H9 (cell line): ENCODE measurements around the gene SPTBN1. TPM values are rescaled to one million over a fixed set of nuclear protein-coding genes. Genes with fewer than 3 reads are reported as not detected.

Source experiments
- DNase-seq: peaks from one replicate; pipeline ENCODE4 v3.0.0-alpha.2; 2017
- H2AFZ ChIP-seq: one replicate; pipeline ENCODE4 v1.6.1; 2013; ENCODE audit warnings: mild to moderate bottlenecking, low read length, control low read depth, moderate library complexity
- H2AK5ac ChIP-seq: 2 replicates; pipeline ENCODE4 v1.6.1; 2013; ENCODE audit warnings: low read length, control low read depth, mixed read lengths; ENCODE audit not compliant: insufficient read length
- H2BK120ac ChIP-seq: one replicate; pipeline ENCODE4 v1.6.1; 2013; ENCODE audit warnings: low read depth, mild to moderate bottlenecking, low read length, control low read depth, inconsistent platforms; ENCODE audit not compliant: poor library complexity, severe bottlenecking
- H2BK12ac ChIP-seq: 2 replicates; pipeline ENCODE4 v1.6.1; 2013; ENCODE audit warnings: low read length, control low read depth, mixed read lengths, low read depth; ENCODE audit not compliant: insufficient read length
- H2BK15ac ChIP-seq: 2 replicates; pipeline ENCODE4 v1.6.1; 2013; ENCODE audit warnings: low read depth, low read length, control low read depth
- H2BK20ac ChIP-seq: one replicate; pipeline ENCODE4 v1.6.1; 2013; ENCODE audit warnings: low read depth, mild to moderate bottlenecking, low read length, control low read depth, inconsistent platforms; ENCODE audit not compliant: poor library complexity, severe bottlenecking
- H2BK5ac ChIP-seq: 2 replicates; pipeline ENCODE4 v1.6.1; 2013; ENCODE audit warnings: low read length, control low read depth, mixed read lengths; ENCODE audit not compliant: insufficient read length
- H3K14ac ChIP-seq: 2 replicates; pipeline ENCODE4 v1.6.1; 2013; ENCODE audit warnings: low read length, control low read depth; ENCODE audit not compliant: insufficient read depth
- H3K18ac ChIP-seq: 2 replicates; pipeline ENCODE4 v1.6.1; 2013; ENCODE audit warnings: low read depth, mild to moderate bottlenecking, mixed read lengths, low read length, control low read depth; ENCODE audit not compliant: insufficient read length
- H3K23ac ChIP-seq: 2 replicates; pipeline ENCODE4 v1.6.1; 2013; ENCODE audit warnings: low read length, control low read depth, mixed read lengths, low read depth; ENCODE audit not compliant: insufficient read length
- H3K23me2 ChIP-seq: 2 replicates; pipeline ENCODE4 v1.6.1; 2013; ENCODE audit warnings: low read depth, mild to moderate bottlenecking, mixed read lengths, low read length, control low read depth; ENCODE audit not compliant: insufficient read length, poor library complexity, severe bottlenecking
- H3K27ac ChIP-seq: 2 replicates; pipeline ENCODE4 v1.5.1; 2013; ENCODE audit warnings: low read length, control low read depth, mixed read lengths, low read depth; ENCODE audit not compliant: insufficient read length
- H3K27me3 ChIP-seq: 2 replicates; pipeline ENCODE4 v1.6.1; 2013; ENCODE audit warnings: low read length, control low read depth, inconsistent platforms; ENCODE audit not compliant: insufficient read depth
- H3K4ac ChIP-seq: 2 replicates; pipeline ENCODE4 v1.6.1; 2013; ENCODE audit warnings: low read depth, mild to moderate bottlenecking, control low read depth, inconsistent platforms, low read length, moderate library complexity
- H3K4me1 ChIP-seq: 2 replicates; pipeline ENCODE4 v1.6.1; 2013; ENCODE audit warnings: low read length, control low read depth, inconsistent platforms; ENCODE audit not compliant: insufficient read depth
- H3K4me2 ChIP-seq: 2 replicates; pipeline ENCODE4 v1.6.1; 2013; ENCODE audit warnings: low read length, control low read depth, mixed read lengths; ENCODE audit not compliant: insufficient read length, insufficient read depth
- H3K56ac ChIP-seq: 2 replicates; pipeline ENCODE4 v1.6.1; 2013; ENCODE audit warnings: low read depth, mild to moderate bottlenecking, mixed read lengths, low read length, control low read depth; ENCODE audit not compliant: insufficient read length
- H3K79me1 ChIP-seq: 2 replicates; pipeline ENCODE4 v1.6.1; 2013; ENCODE audit warnings: low read depth, mild to moderate bottlenecking, moderate library complexity, low read length, control low read depth, inconsistent platforms; ENCODE audit not compliant: insufficient read depth, poor library complexity, severe bottlenecking
- H3K79me2 ChIP-seq: 2 replicates; pipeline ENCODE4 v1.6.1; 2013; ENCODE audit warnings: low read length, control low read depth, inconsistent platforms; ENCODE audit not compliant: insufficient read depth
- H3K9ac ChIP-seq: 2 replicates; pipeline ENCODE4 v1.6.1; 2013; ENCODE audit warnings: low read length, control low read depth, mixed read lengths; ENCODE audit not compliant: insufficient read length; ENCODE audit errors: extremely low read depth
- H3K9me3 ChIP-seq: one replicate; pipeline ENCODE4 v1.6.1; 2013; ENCODE audit warnings: low read depth, low read length, inconsistent platforms; ENCODE audit not compliant: control insufficient read depth
- H3T11ph ChIP-seq: one replicate; pipeline ENCODE4 v1.6.1; 2013; ENCODE audit warnings: mild to moderate bottlenecking, low read length, control low read depth, inconsistent platforms
- H4K20me1 ChIP-seq: one replicate; pipeline ENCODE4 v1.6.1; 2013; ENCODE audit not compliant: control insufficient read depth, insufficient read length, insufficient read depth
- H4K5ac ChIP-seq: 2 replicates; pipeline ENCODE4 v1.6.1; 2013; ENCODE audit warnings: low read depth, mild to moderate bottlenecking, mixed read lengths, low read length, control low read depth; ENCODE audit not compliant: insufficient read length
- H4K8ac ChIP-seq: replicated peaks from 2 replicates; pipeline ENCODE4 v1.6.1; 2013; ENCODE audit warnings: low read length, control low read depth, mixed read lengths, low read depth; ENCODE audit not compliant: insufficient read length
- H4K91ac ChIP-seq: 2 replicates; pipeline ENCODE4 v1.6.1; 2013; ENCODE audit warnings: low read depth, mild to moderate bottlenecking, moderate library complexity, mixed read lengths, low read length, control low read depth; ENCODE audit not compliant: insufficient read length
- H3K27ac Mint-ChIP-seq, 3 experiments: 2 replicates in 2 of 3; 3 replicates in 1 of 3; pipeline ENCODE4 v1.8.0; 2020 to 2021; ENCODE audit warnings: mixed read lengths in 3 of 3, mild to moderate bottlenecking in 1 of 3, moderate library complexity in 1 of 3
- H3K27me3 Mint-ChIP-seq: 2 replicates; pipeline ENCODE4 v1.8.0; 2021; ENCODE audit warnings: low read depth, mild to moderate bottlenecking, moderate library complexity, mixed read lengths
- H3K36me3 Mint-ChIP-seq, 3 experiments: 2 replicates in 2 of 3; 3 replicates in 1 of 3; pipeline ENCODE4 v1.8.0; 2020 to 2021; ENCODE audit warnings: low read depth in 3 of 3, mixed read lengths in 3 of 3; ENCODE audit not compliant: insufficient read depth in 1 of 3
- H3K4me1 Mint-ChIP-seq, 2 experiments: 2 replicates each; pipeline ENCODE4 v1.8.0; 2020; ENCODE audit warnings: mixed read lengths in 2 of 2
- H3K4me3 Mint-ChIP-seq, 2 experiments: 2 replicates in 1 of 2; 3 replicates in 1 of 2; pipeline ENCODE4 v1.8.0; 2020 to 2021; ENCODE audit warnings: mild to moderate bottlenecking in 2 of 2, mixed read lengths in 2 of 2, moderate library complexity in 1 of 2
- H3K9me3 Mint-ChIP-seq, 2 experiments: 2 replicates in 1 of 2; 3 replicates in 1 of 2; pipeline ENCODE4 v1.8.0; 2020; ENCODE audit warnings: mild to moderate bottlenecking in 2 of 2, mixed read lengths in 2 of 2, moderate library complexity in 1 of 2
- CTCF ChIP-seq: fragments of 200-600 bp; sonication (generic); conservative IDR thresholded peaks from 3 replicates; pipeline ENCODE4 v1.8.0; 2021; ENCODE audit warnings: antibody characterized with exemption, mild to moderate bottlenecking
- WGBS: extraction: QIAGEN DNeasy Blood & Tissue Kit; methylation state at CpG from one replicate; pipeline ENCODE4 v1.1.7; 2013; ENCODE audit warnings: missing lambda C conversion rate, low lambda C conversion rate, mixed read lengths; ENCODE audit not compliant: insufficient read length; ENCODE audit errors: extremely low coverage; 5-methylcytosine and 5-hydroxymethylcytosine counted together
- total RNA-seq: library from RNA; stranded (reverse); gene quantifications from 2 replicates; pipeline ENCODE4 v1.2.1, GENCODE V29; 2021

The SPTBN1 gene
- total RNA-seq, 1 experiment from 2014 or later, result 164 TPM

GRCh38 chr2:54604871-54605270, 148.7 kb downstream of the SPTBN1 start:
- peaks cover 6% of the 10 kb centered on the region for H4K20me1 ChIP-seq
- no peaks in the 10 kb centered on the region for H3K9me3 Mint-ChIP-seq
- H4K91ac ChIP-seq, result no peak overlapping the region
- H3K14ac ChIP-seq, result no peak overlapping the region; the same call in 1 of the 2 replicates
- peaks cover 58 to 65% of the 10 kb centered on the region in 2 experiments for H3K4me1 Mint-ChIP-seq
- H2BK5ac ChIP-seq, result no peak overlapping the region
- H3T11ph ChIP-seq, result no peak overlapping the region
- H3K23ac ChIP-seq, result no peak overlapping the region
- no peak overlapping the region for H4K5ac ChIP-seq
- no peak overlapping the region for H3K4ac ChIP-seq
- H3K23me2 ChIP-seq, result peaks cover 2% of the 10 kb centered on the region
- no CpG with 5 or more reads among the region's 10 CpGs for WGBS
- H2AFZ ChIP-seq, result no peak overlapping the region
- no peak overlapping the region for H2BK120ac ChIP-seq
- H3K27ac Mint-ChIP-seq, result peak overlapping the region; percentile 8 to 52 (median 41); a peak in 4 of 7 replicates
- no peak for DNase-seq
- no peak overlapping the region for H2BK15ac ChIP-seq
- no peak overlapping the region for H3K9ac ChIP-seq
- no peak overlapping the region for H3K4me3 Mint-ChIP-seq
- H3K27me3 ChIP-seq, result no peaks in the 10 kb centered on the region
- no peak overlapping the region for H2BK20ac ChIP-seq
- no peaks in the 10 kb centered on the region for H3K9me3 ChIP-seq
- no peak overlapping the region for H3K56ac ChIP-seq
- H2AK5ac ChIP-seq, result no peak overlapping the region
- no peak overlapping the region for H3K18ac ChIP-seq
- no peak overlapping the region for H4K8ac ChIP-seq
- no peak overlapping the region for H3K4me2 ChIP-seq
- no peaks in the 10 kb centered on the region for H3K27me3 Mint-ChIP-seq
- no peak overlapping the region for H3K27ac ChIP-seq
- no peak for TF ChIP-seq CTCF
- H3K36me3 Mint-ChIP-seq, result peaks cover 10 to 24% (median 13%) of the 10 kb centered on the region in 3 experiments
- H2BK12ac ChIP-seq, result no peak overlapping the region
- peaks cover 39% of the 10 kb centered on the region for H3K79me2 ChIP-seq
- peaks cover 4% of the 10 kb centered on the region for H3K79me1 ChIP-seq
- peaks cover 9% of the 10 kb centered on the region; the same call in 1 of the 2 replicates for H3K4me1 ChIP-seq
